Measurements from ENCODE around the gene SUPT20HL1. TPM values are rescaled to one million over a fixed set of nuclear protein-coding genes. Genes with fewer than 3 reads are reported as not detected.
A peak's percentile ranks its signal among the peaks of the same experiment; 100 is the strongest.

SUPT20HL1 gene
- total RNA-seq, 1 donor from 2014 or later, result under 0.01 TPM

DNA sequence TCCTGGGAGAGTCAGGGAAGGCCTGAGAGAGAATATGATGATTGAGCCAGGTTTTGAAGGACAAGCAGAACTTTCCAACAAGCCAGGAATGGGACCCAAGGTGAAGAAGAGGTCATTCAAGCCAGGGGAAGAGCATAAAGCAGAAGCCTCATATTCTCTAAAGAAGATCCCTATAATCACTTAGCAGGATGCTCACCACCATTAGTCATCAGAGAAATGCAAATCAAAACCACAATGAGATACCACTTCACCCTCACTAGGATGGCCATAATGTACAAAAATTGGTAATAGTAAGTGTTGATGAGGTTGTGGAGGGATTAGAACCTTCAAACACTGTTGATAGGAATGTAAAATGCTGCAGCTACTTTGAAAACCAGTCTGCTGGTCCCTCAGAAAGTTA lies 20.5 kb upstream of the SUPT20HL1 start:
- FAIRE-seq (no peak), DNase-seq (ENCODE audit: low read depth) (no peak)
- no peak overlapping the region for H3K4me3 ChIP-seq (ENCODE audit: low read depth, low read length)
- no peaks in the 10 kb centered on the region for H3K36me3 ChIP-seq (ENCODE audit: control insufficient read depth, insufficient read depth, low read length)
- H3K27me3 ChIP-seq (ENCODE audit: control insufficient read depth, insufficient read depth, low read length), result no peaks in the 10 kb centered on the region
- TF ChIP-seq, protein P1, sequence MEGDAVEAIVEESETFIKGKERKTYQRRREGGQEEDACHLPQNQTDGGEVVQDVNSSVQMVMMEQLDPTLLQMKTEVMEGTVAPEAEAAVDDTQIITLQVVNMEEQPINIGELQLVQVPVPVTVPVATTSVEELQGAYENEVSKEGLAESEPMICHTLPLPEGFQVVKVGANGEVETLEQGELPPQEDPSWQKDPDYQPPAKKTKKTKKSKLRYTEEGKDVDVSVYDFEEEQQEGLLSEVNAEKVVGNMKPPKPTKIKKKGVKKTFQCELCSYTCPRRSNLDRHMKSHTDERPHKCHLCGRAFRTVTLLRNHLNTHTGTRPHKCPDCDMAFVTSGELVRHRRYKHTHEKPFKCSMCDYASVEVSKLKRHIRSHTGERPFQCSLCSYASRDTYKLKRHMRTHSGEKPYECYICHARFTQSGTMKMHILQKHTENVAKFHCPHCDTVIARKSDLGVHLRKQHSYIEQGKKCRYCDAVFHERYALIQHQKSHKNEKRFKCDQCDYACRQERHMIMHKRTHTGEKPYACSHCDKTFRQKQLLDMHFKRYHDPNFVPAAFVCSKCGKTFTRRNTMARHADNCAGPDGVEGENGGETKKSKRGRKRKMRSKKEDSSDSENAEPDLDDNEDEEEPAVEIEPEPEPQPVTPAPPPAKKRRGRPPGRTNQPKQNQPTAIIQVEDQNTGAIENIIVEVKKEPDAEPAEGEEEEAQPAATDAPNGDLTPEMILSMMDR (IDR thresholded peaks at IDR 0.05; ENCODE audit: insufficient read depth, low read length, severe bottlenecking), result no peak

DNA sequence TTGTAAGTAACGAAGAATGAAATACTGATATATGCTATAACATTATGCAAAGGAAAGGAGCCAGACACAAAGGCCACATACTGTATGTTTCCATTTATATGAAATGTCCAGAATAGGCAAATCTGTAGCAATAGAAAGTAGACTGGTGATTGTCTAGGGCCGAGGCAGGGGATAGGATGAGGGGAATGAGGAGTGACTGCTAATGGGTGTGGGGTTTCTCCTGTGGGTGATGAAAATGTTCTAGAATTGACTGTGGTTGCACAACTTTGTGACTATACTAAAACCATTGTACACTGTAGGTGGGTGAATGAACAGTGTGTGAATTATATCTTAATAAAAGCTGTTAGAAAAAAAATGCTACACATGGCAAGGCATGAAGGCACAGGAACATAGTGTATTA lies 19.9 kb upstream of the SUPT20HL1 start:
- FAIRE-seq (no peak), DNase-seq (ENCODE audit: low read depth) (no peak)
- Histone ChIP-seq H3K27me3 (ENCODE audit: control insufficient read depth, insufficient read depth, low read length) (no peaks in the 10 kb centered on the region), H3K4me3 (ENCODE audit: low read depth, low read length) (no peak overlapping the region), H3K36me3 (ENCODE audit: control insufficient read depth, insufficient read depth, low read length) (no peaks in the 10 kb centered on the region)
- TF ChIP-seq, protein P1 (IDR thresholded peaks at IDR 0.05; ENCODE audit: insufficient read depth, low read length, severe bottlenecking), result no peak

DNA sequence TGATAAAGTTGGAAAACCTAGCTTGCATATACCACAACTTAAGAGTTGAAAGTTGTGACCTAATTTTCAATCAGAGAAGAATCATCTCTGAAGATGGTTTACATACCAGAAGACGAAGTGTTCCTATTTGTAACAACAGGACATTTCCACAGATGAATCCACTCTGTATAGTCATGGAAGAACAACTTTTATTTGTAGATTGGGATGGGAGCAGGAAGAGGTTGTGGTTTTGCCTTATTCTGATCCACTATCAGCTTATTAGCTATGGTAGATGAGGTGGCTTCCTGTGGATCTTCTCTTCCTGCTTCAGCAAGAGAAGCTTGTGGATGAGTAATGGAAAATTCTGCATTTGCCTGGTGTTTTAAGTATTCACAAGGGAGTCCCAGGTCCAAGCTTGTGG lies 18.6 kb upstream of the SUPT20HL1 start:
- Histone ChIP-seq H3K4me3 (ENCODE audit: low read depth, low read length) (no peak overlapping the region), H3K27me3 (ENCODE audit: control insufficient read depth, insufficient read depth, low read length) (no peaks in the 10 kb centered on the region), H3K36me3 (ENCODE audit: control insufficient read depth, insufficient read depth, low read length) (no peaks in the 10 kb centered on the region)
- DNase-seq (ENCODE audit: low read depth), result peak; percentile 54
- TF ChIP-seq, protein P1 (IDR thresholded peaks at IDR 0.05; ENCODE audit: insufficient read depth, low read length, severe bottlenecking), result no peak
- no peak for FAIRE-seq

DNA sequence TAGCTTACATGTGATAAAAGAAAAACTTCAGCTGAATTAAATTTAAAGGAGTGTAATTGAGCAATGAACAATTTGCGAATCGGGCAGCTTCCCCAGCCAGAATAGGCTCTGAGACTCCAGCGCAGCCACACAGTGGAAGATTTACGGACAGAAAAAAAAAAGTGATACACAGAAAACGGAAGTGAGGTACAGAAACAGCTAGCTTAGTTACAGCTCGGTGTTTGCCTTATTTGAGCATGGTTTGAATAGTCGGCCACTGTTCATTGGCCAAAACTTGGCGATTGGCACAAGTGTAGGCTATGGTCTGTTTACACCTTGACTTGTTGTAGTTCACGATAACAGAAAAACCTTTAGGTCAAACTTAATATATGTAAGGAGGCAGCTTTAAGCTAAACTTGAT lies 16.7 kb upstream of the SUPT20HL1 start:
- TF ChIP-seq, protein P1 (IDR thresholded peaks at IDR 0.05; ENCODE audit: insufficient read depth, low read length, severe bottlenecking), result no peak
- no peaks in the 10 kb centered on the region for H3K36me3 ChIP-seq (ENCODE audit: control insufficient read depth, insufficient read depth, low read length)
- DNase-seq (ENCODE audit: low read depth) (no peak), FAIRE-seq (no peak)
- no peaks in the 10 kb centered on the region for H3K27me3 ChIP-seq (ENCODE audit: control insufficient read depth, insufficient read depth, low read length)
- H3K4me3 ChIP-seq (ENCODE audit: low read depth, low read length), result no peak overlapping the region

DNA sequence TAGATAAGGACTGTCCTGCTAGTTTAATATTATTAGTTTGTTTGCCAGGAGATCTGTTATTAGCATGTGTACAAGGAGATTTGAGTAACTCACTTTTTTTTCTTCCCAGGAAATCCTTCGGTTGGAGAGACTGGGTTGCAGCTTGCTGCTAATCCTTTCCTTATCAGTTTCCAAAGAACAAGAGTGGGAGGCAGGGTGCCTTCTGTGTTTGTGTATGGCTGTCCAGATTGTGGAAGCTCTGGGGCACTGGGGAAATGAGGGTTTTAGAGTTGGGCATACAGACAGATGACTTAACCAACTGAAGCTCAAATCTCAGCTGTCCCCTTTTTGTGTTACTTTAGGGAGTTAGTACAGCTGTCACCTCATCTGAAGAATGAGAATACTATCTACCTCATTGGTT lies 12.6 kb upstream of the SUPT20HL1 start:
- TF ChIP-seq, protein P1 (IDR thresholded peaks at IDR 0.05; ENCODE audit: insufficient read depth, low read length, severe bottlenecking), result no peak
- FAIRE-seq, result no peak

DNA sequence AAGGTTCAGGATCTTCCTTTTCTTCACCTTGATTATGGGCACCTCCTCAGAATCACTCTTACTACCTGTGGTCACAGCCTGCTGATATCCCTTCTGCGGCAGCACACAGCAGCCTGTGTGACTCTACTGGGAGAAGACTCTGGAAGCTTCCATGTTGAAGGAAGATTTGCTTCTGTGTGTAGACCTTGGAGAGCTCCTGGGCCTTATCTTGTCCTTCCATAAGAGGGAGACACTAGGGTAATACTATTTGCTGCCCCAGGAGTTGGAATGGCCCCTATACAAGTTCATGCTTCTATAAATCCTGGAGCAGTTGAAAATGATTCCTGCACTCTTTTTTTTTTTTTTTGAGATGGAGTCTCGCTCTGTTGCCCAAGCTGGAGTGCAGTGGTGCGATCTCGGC lies 10.2 kb upstream of the SUPT20HL1 start:
- TF ChIP-seq, protein P1 (IDR thresholded peaks at IDR 0.05; ENCODE audit: insufficient read depth, low read length, severe bottlenecking), result no peak
- no peak overlapping the region for H3K4me3 ChIP-seq (ENCODE audit: low read depth, low read length)
- H3K36me3 ChIP-seq (ENCODE audit: control insufficient read depth, insufficient read depth, low read length), result no peaks in the 10 kb centered on the region
- no peaks in the 10 kb centered on the region for H3K27me3 ChIP-seq (ENCODE audit: control insufficient read depth, insufficient read depth, low read length)
- no peak for FAIRE-seq
- no peak for DNase-seq (ENCODE audit: low read depth)

More for the DNA sequence above, 12.6 kb upstream of the SUPT20HL1 start:
- Histone ChIP-seq H3K27me3 (ENCODE audit: control insufficient read depth, insufficient read depth, low read length) (no peaks in the 10 kb centered on the region), H3K36me3 (ENCODE audit: control insufficient read depth, insufficient read depth, low read length) (no peaks in the 10 kb centered on the region), H3K4me3 (ENCODE audit: low read depth, low read length) (no peak overlapping the region)
- no peak for DNase-seq (ENCODE audit: low read depth)
